ENCODE data around the gene DIP2C.

The DIP2C gene

DNA sequence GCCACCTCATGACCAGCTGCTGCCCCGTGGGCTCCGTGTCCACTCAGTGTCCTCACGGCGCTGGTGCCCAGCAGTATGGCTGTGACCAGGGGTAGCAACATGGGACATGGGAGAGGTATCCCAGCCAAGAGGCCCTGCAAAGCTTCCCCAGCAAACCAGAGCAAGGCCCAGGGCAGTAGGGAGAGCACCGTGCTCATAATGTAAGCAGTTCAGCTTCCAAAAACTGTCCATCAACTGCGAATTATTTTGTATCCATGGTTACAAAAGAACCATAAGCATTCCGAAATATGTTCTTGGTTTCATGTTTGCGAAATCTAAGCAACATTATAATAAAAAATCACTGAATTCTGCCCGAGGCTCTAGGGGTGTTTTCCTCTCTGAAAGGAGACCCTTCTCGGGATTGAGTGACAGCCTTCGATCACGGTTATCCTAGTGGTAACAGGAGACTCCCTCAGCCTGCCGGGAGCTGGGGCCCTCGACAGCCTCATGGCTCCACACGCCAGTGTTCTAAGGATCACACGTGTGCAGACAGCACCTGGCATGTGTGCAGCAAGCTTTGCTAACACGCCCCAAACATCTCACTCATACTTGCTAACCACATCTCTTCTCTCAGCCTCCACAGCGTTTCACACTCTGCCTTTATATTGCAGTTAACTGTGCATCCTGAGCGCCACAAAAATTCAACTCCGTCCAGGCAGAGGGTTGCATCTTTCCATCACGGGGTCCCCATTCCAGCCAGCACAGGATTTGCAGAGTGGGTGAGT lies 117.6 kb downstream of the DIP2C start:
- DNase-seq (no peak), ATAC-seq (no peak)

DNA sequence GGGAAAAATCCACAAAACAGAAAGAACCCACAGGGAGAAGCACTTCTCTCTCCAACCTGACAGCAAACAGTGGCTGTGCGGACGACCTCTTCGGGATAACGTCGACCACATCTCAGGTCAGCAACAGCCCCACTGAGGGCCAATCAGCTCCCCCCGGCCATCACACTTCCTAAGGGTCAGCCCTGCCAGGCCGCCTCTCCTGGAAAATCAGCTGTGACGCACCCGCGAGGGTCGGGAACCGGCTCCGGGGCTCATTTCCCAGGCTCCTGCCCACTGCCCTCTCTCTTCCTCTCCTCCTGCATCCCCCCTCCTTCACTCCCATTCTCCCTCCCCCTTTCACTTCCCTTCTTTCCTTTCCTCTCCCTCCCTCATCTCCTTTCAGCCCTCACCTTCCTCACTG lies 118.3 kb downstream of the DIP2C start:
- ATAC-seq (no peak), DNase-seq (no peak)

DNA sequence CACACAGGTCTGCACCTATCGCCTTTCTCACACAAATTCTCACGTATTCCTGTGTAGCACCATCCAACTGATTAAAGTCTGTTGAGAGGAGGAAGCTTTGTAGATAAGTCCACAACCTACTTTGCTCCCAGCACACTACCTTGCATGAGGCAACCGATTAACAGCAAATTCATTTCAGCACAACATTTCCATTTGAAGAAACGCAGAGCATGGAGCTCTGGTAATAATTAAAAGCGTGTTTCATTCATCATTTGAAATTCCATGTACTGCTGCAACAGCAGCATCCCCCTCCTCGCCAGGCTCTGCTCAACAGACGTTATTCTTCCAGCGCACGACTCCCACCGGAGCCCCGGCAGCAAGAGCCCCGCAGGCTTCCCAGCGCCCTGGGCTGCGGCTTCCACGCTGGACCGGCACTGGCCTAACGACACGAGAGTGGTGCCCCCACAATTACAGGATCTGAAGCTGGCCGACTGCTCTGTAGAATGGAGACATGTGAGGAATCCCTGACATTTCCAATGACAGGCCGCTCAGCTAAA lies 118.8 kb downstream of the DIP2C start:
- DNase-seq (no peak), ATAC-seq (no peak)

DNA sequence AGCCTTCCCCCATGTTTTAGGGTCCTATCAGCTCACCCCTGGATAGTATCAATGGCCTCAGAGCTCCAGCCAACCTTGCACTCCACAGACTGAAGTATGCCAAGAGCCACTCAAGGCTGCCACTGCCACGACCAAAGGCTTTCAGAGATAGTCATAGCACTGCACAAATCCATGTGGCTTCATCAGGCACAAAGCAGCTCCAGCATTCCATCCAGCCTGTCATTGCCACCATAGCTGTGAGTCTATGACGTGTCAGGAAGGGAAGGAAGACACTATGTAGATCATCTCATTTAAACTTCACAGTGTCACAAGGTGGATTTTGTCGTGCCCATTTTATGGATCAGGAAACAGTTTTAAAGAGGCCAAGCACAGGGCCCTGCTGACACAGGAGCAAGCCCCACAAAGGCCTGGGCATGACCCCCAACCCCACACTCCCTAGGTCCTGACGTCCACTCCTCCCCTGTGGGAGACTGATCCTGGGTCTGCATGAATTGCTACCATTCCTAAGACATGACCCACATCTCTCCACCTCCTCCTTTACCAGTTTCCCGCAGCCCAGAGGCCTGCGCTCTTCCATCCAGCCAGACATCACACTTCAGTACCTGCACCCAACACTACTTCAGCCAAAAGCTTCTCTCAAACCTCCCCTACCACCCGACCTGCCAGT lies 119.4 kb downstream of the DIP2C start:
- ATAC-seq, result no peak
- no peak for DNase-seq

DNA sequence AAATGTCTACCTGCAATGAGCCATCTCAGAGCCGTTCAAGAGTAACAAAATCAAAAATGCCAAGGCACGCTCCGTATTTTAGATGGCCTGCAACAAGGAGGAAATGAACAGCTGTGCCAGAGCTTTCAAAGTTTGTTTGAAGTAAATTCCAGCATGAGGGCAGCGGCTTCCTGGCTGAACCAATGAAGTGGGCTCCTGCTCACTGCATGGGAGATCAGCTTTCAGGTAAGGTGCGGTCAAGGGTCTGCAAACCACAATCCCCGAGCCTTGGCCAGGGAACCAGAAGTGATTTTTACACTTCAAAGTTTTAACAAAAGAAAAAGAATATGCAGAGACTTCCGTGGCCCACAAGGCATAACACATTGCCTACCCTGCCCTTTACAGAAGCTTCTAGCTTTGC lies 120.6 kb downstream of the DIP2C start:
- ATAC-seq (no peak), DNase-seq (no peak)

DNA sequence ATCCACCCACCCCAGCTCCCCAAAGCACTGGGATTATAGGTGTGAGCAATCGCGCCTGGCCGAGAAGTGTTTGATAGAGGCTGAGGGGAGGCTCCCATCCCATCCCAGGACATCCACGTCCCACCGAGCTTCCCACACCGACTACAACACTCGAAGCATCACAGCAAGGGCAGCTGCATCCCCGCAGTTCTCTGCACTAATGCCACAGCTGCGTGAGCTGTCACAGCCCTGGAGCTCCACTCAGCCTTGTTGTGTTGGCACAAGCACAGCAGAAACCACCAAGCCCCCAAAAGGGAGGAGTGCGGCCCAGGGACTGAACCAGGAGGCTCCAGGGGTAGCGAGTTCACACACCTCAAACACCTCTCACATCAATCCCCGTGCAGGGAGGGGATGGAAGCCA lies 121.6 kb downstream of the DIP2C start:
- DNase-seq (no peak), ATAC-seq (no peak)

DNA sequence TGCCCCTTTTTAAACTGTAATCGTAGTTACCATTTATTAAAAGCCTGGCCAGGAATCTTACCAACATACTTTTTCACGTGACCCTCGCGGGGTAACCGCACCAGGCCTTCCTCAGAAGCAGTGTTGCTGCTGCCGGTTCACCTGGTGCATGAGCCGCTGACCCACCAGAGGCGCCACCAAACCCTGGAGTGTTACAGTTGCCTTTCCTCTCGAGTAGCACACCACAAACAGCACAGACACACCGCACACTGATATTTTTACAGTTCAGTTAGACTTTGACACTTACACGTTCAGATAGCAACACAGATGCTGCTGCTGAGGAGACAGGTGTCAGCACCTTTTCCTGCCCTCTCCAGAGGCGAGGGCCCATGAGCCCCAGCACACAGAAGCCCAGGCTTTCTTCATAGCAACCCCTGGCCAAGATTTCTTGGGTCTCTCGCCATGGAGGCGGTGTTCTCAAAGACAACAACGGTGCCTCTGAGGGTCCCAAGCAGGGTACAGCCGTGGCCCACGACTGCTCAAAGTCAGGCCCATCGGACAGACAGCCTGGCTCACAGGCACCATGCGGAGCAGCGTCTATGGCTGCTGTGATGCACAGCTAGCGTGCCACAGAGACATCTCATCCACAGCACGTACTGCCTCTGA lies 123.1 kb downstream of the DIP2C start:
- no peak for ATAC-seq

DNA sequence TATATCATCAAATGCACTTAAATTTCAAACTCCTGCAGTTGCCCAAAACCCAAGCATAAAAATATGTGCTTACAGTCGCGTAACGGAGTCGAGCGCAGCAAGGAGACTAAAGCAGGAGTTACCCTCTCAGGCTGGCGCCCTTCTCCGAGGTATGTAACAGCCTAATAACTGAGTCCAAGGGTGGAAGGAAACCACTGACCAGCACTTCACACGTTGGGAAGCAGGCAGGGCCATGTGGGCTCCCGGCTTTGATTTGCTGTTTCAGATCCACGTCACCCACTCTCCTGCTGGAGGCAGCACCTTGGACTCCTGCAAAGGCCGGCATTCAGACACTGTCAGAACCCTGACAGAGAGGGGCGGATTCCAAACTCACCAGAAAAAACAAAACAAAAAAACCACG lies 123.8 kb downstream of the DIP2C start:
- DNase-seq (no peak), ATAC-seq (no peak)

More for the DNA sequence above, 123.1 kb downstream of the DIP2C start:
- DNase-seq, result no peak

DNA sequence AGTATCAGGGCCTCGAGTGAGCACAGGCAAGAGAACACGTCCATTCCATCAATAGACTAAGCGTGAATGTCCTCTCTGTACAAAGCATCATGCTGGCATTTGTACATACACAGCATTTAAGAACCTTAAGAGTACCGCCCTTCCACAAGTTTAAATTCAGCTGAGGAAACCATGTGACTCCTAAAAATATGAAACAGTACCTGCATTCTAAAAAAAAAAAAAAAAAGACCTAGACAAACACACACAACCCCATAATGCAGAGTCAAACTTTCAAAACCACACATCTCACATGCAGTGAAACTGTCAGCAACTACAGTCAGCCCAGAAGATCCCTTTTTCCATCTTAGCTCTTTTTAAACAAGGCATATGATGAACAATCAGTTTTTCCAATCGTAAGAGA lies 124.3 kb downstream of the DIP2C start:
- DNase-seq (no peak), ATAC-seq (no peak)

DNA sequence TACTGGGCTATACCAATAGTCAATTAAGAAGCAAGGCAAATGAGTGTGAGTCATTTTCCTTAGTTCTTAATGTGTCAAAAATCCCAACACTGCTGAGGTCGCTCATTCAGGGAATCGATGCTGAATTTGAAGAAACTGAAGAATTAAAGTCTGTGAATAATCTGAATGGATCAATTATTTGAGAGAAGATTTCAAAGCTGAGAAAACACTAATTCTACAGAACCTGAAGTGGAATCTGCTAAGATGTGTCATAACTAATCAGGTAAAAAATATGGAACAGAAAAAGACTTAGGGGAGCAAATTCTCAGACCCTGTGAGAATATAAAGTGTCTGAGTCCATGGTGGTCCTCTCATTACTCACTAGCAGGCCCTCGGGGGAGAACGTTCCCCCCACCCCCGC lies 125.6 kb downstream of the DIP2C start:
- no peak for DNase-seq
- no peak for ATAC-seq

DNA sequence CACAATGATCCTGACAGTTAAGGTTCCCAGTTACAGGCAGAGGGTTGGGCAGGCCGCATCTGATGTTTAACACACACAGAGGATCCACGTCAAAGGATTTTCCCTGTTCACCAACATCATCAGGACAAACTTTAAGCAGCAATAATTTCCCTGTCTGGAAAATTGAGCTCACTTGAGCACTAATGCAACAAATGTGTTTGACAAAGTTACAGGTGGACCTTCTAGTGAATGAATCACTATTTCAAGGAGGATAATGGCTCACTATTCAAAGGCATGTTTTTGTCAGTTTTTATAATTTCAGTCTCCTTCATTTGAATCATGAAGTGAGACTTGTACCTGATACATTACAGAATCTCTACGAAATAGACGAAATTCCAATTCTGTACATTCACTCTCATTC lies 127.3 kb downstream of the DIP2C start:
- ATAC-seq (no peak), DNase-seq (no peak)

DNA sequence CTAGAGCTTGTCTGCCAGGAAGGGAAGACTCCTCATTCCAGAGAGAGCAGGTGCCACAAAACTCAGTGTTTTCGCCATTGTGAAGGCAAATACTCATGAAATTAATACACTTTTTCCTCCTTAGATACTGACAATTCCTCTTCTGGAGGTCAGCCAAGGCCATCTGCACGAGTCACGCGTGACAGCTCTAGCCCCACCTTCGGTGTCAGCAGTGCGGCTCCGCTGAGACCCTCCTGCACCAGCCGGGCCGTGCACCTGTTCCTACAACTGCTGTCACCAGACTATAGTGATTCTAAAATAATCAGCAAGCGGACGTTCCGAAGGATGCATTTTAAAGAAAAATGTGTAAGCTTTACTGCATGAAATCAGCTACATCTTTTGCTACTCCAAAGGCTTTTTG lies 127.7 kb downstream of the DIP2C start:
- no peak for ATAC-seq
- no peak for DNase-seq

DNA sequence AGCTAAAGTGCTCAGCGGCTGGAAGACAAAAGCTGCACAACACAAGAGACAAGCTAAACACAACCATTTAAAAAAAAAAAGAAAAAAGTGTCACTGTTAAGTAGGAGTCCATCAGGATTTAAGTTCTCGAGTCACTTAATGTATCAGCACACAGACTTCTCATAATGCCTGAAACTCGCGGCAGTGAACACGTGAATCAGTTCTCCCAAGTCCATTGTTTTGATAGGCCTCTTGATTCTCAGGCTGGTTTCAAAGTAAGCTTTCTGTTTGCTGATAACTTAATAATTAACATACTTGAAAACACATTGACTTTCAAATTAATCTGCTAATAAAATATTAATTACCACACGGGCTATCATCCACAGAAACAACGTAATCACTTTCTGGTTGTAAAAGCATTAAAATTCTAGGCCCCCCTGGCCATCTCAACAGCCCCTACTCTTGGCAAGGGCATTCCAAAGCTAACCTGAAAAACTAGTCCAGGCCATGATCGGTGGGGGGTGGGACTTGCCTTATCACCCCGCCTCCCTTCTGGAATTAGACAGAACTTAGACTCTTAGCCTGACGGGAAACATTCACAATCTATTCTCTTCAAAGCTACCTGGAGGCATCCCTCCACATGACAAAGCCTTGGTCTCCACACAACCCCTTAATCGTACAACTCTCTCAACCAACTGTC lies 129.0 kb downstream of the DIP2C start:
- no peak for DNase-seq
- no peak for ATAC-seq

DNA sequence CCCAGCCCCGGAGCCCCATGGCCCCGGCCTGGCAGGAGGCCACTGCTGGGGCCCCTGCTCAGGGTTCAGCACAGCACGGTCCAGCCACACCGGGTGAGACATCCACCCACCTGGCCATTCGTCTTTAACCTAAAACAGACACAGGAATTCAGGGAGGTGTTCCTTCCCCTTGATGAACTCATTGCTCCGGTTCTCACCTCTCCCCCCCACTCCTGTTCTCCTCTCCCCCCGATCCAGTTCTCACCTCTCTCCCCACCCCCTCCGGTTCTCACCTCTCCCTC lies 129.8 kb downstream of the DIP2C start:
- ATAC-seq (no peak), DNase-seq (no peak)

DNA sequence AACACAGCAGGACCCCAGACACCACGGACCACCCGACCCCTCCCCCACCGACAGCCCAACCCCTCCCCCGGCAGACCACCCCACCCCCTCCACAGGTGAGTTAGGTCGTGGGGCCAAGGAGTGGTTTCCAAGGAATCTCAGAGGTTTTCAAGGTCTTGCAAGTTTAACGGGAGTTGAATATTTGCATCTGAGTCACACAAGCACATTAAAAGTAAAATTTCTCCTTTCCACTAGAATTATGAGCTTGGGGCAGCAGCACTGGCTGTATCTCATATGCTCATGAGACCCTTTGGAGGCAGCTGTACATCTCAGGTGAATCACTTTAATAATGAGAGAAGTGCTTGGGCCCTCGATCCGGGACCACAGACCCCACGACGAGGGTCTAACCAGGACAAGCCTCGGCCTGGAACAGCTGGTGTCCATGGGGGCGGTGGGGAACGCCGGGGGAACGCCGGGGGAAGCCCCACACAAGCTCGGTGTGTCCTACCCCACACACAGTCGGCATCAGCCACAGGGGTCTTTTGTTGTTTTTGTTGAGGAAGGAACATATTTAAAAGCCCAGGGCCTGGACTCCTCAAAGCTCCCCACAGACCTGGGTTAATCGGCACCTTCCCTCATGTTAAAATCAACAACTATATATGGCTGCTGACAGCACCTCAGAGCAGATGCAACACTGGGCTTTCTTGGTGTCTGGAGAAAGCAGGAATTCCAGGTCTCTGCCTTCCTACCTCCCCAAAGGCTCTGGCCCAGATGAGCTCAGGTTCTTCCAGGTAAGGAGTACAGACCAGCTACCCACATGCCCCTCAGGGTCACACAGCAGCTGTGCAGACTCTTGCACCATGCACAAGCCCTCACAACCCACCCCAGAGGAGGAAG lies 130.3 kb downstream of the DIP2C start:
- DNase-seq (no peak), ATAC-seq (no peak)

DNA sequence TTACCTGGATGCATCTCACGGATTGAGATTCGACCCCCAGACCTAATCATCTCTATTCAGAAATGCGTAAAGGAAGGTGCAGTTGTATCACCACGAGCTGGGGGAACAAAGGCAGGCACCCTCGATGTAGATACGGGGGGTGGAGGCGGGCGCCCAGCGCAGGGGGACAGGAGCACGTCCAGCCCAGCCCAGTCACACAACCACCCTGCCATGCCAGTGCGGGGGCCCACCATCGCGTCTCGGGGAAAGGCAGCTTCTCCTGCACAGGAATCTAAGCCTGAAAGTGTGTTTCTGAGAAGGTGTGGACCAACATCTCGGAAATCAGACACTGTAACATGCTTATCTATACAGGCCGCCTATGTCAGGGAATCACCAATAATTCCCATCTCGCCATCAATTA lies 131.1 kb downstream of the DIP2C start:
- ATAC-seq, result no peak

DNA sequence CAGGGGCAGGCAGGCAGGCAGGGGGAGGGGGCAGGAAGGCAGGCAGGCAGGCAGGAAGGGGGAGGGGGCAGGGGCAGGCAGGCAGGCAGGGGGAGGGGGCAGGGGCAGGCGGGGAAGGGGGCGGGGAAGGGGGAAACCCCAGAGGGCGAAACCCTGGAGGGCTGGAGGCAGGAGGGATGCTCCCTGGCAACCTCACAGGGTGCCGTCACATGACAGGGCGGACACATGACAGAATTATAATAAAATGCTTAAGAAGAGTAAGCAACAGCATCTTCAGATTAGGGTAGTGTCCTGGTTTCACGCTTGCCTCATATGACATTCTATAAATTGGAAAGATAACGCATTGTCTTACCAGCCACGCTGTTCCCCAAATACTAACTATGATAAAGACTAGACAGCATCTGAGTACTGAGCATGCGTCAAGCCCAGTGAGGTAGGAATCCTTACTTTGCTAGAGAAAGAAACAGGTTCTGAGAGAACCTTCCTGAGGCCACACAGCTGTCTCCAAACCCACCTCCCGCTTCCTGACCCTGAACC lies 131.6 kb downstream of the DIP2C start:
- DNase-seq (no peak), ATAC-seq (no peak)

More for the DNA sequence above, 131.1 kb downstream of the DIP2C start:
- DNase-seq, result no peak

DNA sequence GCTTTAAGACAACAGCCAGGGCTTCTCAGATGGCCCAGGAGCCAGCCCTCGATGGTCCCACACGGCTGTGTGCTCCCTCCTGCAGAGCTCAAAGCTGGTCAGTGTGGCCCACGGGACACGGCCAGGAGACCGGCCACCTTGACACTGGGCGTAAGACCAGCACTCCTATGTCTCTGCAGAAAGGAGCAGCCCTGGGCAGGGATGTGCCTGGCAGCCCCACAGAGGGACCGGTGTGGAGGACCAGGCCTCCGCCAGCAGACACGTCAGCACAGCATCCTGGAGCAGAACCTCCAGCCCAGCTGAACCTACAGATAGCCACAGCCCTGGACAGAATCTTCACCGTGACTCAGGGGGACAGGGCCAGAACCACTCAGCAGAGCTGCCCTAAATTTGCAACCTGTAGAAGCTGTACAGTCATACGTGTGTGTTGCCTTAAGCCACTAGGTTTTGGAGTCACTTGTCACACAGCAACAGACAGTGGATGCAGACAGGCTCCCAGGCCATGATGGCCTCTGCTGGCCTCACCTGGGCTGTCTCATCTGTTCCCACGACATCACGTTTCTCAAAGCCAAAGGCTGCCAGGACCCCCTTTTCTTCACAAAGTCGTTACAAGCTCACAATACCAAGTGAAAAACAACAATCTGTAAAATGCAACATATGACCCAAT lies 132.4 kb downstream of the DIP2C start:
- ATAC-seq (peak; percentile 11), DNase-seq (no peak)

DNA sequence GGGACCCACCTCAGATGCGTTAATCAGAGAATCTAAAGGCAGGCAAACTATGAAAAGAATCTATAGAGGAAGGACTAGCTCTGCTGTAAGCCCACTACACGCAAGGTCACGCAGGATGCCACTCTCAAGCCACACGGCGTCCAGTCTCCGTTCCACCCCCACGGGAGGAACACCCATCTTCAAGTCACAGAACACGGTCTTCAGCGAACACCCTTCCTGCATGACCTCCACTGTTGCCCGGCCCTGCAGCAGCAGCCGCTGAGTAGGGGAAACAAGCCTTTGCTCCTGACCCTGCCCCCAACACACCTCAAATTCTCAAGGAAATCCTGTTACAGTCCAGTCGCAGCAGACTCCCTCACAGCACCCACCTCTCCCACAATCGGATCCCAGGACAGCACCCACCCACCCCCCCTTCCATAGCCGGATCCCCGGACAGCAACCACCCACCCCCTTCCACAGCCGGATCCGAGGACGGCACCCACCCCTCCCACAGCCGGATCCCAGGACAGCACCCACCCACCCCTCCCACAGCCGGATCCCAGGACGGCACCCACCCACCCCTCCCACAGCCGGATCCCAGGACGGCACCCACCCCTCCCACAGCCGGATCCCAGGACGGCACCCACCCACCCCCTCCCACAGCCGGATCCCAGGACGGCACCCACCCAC lies 133.7 kb downstream of the DIP2C start:
- DNase-seq (no peak), ATAC-seq (no peak)

DNA sequence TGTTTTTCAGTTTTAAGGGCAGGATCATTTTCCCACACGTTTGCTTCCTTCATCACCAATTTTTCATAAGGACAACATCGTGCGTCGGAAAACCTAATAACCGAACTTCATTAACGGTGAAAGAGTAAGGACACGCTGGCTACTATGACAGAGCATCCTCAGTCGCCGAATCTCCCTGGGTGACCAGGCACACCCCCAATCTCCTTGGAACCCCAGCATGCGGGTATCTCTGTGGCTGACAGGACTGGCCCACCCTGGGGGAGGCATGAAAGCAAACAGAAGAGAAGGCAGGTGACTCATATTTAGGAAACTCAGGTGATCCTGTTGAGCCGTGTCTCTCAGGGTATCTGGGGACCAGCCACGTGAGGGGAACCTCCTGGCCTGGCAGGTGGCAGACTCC lies 134.2 kb downstream of the DIP2C start:
- no peak for DNase-seq
- ATAC-seq, result no peak

All from stimulated activated naive CD8-positive, alpha-beta T cell treated with anti-CD3 and anti-CD28 coated beads, Interleukin-15, Interleukin-2, amounts not matched to agents 100 U/mL and 50 U/mL, for 24 hours (primary cell).